Muscle of leg (tissue), 11 donors: ENCODE measurements around the gene GADD45GIP1. TPM values are rescaled to one million over a fixed set of nuclear protein-coding genes. Genes with fewer than 3 reads are reported as not detected.

Experiments
- DNase-seq: peaks from one replicate; pipeline ENCODE4 v3.0.0; 2013
- H3K27ac ChIP-seq: one replicate; pipeline ENCODE4 v1.5.1; 2013; ENCODE audit warnings: mild to moderate bottlenecking, low read length, control low read depth
- H3K27me3 ChIP-seq: one replicate; pipeline ENCODE4 v1.6.1; 2013; ENCODE audit warnings: low read length; ENCODE audit not compliant: control insufficient read depth, insufficient read depth
- H3K36me3 ChIP-seq: one replicate; pipeline ENCODE4 v1.6.1; 2013; ENCODE audit warnings: low read length; ENCODE audit not compliant: control insufficient read depth, insufficient read depth
- H3K4me1 ChIP-seq: one replicate; pipeline ENCODE4 v1.6.1; 2013; ENCODE audit warnings: low read length; ENCODE audit not compliant: control insufficient read depth, insufficient read depth
- H3K4me3 ChIP-seq: one replicate; pipeline ENCODE4 v1.5.1; 2013; ENCODE audit warnings: low read length, control low read depth
- H3K9me3 ChIP-seq: replicated peaks from 2 replicates; pipeline ENCODE4 v1.6.1; 2013; ENCODE audit warnings: low read depth, low read length; ENCODE audit not compliant: control insufficient read depth
- WGBS: methylation state at CpG from one replicate; pipeline ENCODE4 v1.1.5; 2013; ENCODE audit warnings: missing lambda C conversion rate; ENCODE audit not compliant: insufficient coverage; 5-methylcytosine and 5-hydroxymethylcytosine counted together
- polyA plus RNA-seq, 8 donors: library from polyadenylated mRNA; unstranded; fragments of 120-200 nt; gene quantifications; one replicate each; pipeline versions ENCODE4 v1.2.1 to v1.2.3, GENCODE V29; 2013; ENCODE audit warnings: inconsistent platforms in 1 of 8, low replicate concordance in 1 of 8; ENCODE audit not compliant: insufficient read length in 8 of 8, insufficient read depth in 1 of 8
- total RNA-seq: library from RNA; stranded (reverse); fragments of 120-200 nt; gene quantifications from one replicate; pipeline ENCODE4 v1.2.4, GENCODE V29; 2013

The GADD45GIP1 gene
- total and polyA plus RNA-seq, 9 donors, result 24.4 to 63.6 (median 48.1) TPM

DNA sequence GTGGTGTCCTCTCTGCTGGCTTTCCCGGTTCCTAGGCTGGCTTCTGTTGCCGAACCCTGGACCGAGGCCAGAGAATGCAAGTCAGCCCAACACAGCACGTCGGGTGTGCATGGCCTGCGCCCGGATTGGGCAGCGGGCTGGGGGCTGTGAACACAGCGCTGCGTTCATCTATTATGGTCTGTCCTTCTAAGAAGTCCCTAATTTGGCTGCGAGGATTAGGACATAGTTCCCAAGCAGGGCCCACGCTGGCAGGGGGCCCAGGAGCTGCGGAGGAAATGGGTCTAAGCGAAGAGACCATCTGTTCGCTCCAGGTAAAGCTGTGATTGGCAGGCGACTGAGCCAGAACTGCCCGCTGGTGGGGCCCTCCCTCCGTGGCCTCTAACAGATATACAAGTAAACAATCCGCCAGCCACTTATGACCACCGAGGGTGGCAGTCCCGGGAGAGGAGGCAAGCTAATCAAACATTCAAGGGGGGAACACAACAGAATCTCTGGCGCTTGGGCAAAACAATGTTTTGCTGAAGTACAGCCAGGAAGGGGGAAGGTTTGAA lies 43.9 kb downstream of the GADD45GIP1 start:
- peak; percentile 90 for DNase-seq
- peak overlapping the region; percentile 11 for H3K4me3 ChIP-seq
- H3K27ac ChIP-seq, result peak overlapping the region; percentile 93
- 7% methylated on average over 14 of the region's 22 CpGs for WGBS
- no peaks in the 10 kb centered on the region for H3K36me3 ChIP-seq
- no peaks in the 10 kb centered on the region for H3K27me3 ChIP-seq
- peaks cover 31% of the 10 kb centered on the region for H3K4me1 ChIP-seq
- H3K9me3 ChIP-seq, result no peaks in the 10 kb centered on the region

DNA sequence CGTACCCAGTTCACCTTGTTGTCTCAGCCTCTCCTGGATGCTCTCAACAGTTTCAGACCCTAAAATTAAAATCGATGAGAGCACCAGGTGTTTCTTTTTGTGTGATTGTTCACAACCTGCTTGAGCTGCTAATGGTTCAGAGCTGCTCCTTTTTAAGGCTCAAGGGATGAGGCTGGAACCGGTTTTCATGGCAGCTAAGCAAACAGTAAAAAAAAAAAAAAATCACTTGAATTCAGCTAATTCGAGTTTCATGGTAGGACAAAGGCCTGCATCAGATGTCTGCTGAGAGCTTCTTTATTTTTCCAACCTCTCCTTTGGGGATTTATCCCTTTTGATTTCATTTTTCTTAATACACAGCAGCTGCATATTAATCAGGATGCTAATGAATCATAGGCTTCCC lies 44.5 kb downstream of the GADD45GIP1 start:
- H3K27ac ChIP-seq, result peak overlapping the region; percentile 93
- no peaks in the 10 kb centered on the region for H3K36me3 ChIP-seq
- WGBS, result 32% methylated on average over 3 of the region's 4 CpGs
- DNase-seq, result peak; percentile 69
- no peak overlapping the region for H3K4me3 ChIP-seq
- no peaks in the 10 kb centered on the region for H3K9me3 ChIP-seq
- peaks cover 31% of the 10 kb centered on the region for H3K4me1 ChIP-seq
- no peaks in the 10 kb centered on the region for H3K27me3 ChIP-seq

DNA sequence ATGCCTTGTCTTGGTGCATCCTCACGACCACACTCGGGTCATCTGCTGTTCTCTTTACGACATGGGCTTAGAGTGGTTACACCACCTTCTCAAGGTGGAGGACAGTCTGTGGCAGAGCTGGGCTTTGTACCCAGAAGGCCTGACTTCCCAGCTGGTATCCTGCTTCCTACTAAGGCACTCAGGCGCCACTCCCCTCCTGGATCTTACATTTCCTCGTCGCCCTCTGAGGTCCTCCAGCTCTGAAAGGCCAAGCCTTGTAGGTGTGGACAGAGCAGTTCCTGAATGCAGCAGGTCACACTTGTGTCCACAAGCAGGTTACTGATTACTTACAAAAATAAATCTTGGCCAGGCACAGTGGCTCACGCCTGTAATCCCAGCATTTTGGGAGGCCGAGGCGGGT lies 49.9 kb downstream of the GADD45GIP1 start:
- WGBS, result 65% methylated on average over 6 of the region's 9 CpGs
- H3K4me3 ChIP-seq, result no peak overlapping the region

More for the DNA sequence above, 49.9 kb downstream of the GADD45GIP1 start:
- Histone ChIP-seq H3K27me3 (no peaks in the 10 kb centered on the region), H3K36me3 (peaks cover 2% of the 10 kb centered on the region), H3K27ac (no peak overlapping the region), H3K9me3 (no peaks in the 10 kb centered on the region), H3K4me1 (peaks cover 9% of the 10 kb centered on the region)
- no peak for DNase-seq

Other genes starting within 250 kb of the GADD45GIP1 start
- 19.6 TPM for gene TNPO2, start 233.3 kb downstream of the GADD45GIP1 start, total RNA-seq
- gene TNPO2, start 233.3 kb downstream of the GADD45GIP1 start, polyA plus RNA-seq, result 10 to 100 TPM; 45.9 to 68.6 (median 56.5) TPM
- gene TRIR, start 222.5 kb downstream of the GADD45GIP1 start, total RNA-seq, result 208 TPM
- gene TRIR, start 222.5 kb downstream of the GADD45GIP1 start, polyA plus RNA-seq, result 100 to 1,000 TPM; 188 to 237 (median 203) TPM
- 37.6 TPM for gene GET3, start 219.7 kb downstream of the GADD45GIP1 start, total RNA-seq
- gene GET3, start 219.7 kb downstream of the GADD45GIP1 start, polyA plus RNA-seq, result 10 to 100 TPM; 42.8 to 58.7 (median 51.6) TPM
- gene BEST2, start 205.4 kb downstream of the GADD45GIP1 start, total RNA-seq, result not detected
- under 1 TPM in 2 of 8 donors, not detected in 6; 0.13 to 0.16 TPM for gene BEST2, start 205.4 kb downstream of the GADD45GIP1 start, polyA plus RNA-seq
- 19.1 TPM for gene HOOK2, start 181.7 kb downstream of the GADD45GIP1 start, total RNA-seq
- 10 to 100 TPM; 13.1 to 40.8 (median 24.0) TPM for gene HOOK2, start 181.7 kb downstream of the GADD45GIP1 start, polyA plus RNA-seq
- gene JUNB, start 165.7 kb downstream of the GADD45GIP1 start, total RNA-seq, result 39.1 TPM
- gene JUNB, start 165.7 kb downstream of the GADD45GIP1 start, polyA plus RNA-seq, result 100 to 1,000 TPM in 1 of 8 donors, 10 to 100 TPM in 7; 17.8 to 157 (median 66.9) TPM
- gene PRDX2, start 155.4 kb downstream of the GADD45GIP1 start, total RNA-seq, result 191 TPM
- gene PRDX2, start 155.4 kb downstream of the GADD45GIP1 start, polyA plus RNA-seq, result 100 to 1,000 TPM; 143 to 189 (median 171) TPM
- gene THSD8, start 155.2 kb downstream of the GADD45GIP1 start, total RNA-seq, result 5.1 TPM
- gene THSD8, start 155.2 kb downstream of the GADD45GIP1 start, polyA plus RNA-seq, result 1 to 10 TPM in 7 of 8 donors, under 1 TPM in 1; 0.84 to 4.8 (median 2.9) TPM
- 12.6 TPM for gene RNASEH2A, start 150.6 kb downstream of the GADD45GIP1 start, total RNA-seq
- 10 to 100 TPM; 19.4 to 31.5 (median 23.3) TPM for gene RNASEH2A, start 150.6 kb downstream of the GADD45GIP1 start, polyA plus RNA-seq
- gene RTBDN, start 122.6 kb downstream of the GADD45GIP1 start, total RNA-seq, result not detected
- gene RTBDN, start 122.6 kb downstream of the GADD45GIP1 start, polyA plus RNA-seq, result under 1 TPM in 2 of 8 donors, not detected in 6; 0.06 to 0.24 TPM
- 0.09 TPM for gene MAST1, start 118.7 kb downstream of the GADD45GIP1 start, total RNA-seq
- gene MAST1, start 118.7 kb downstream of the GADD45GIP1 start, polyA plus RNA-seq, result under 1 TPM; 0.23 to 0.90 (median 0.61) TPM
- 7.7 TPM for gene DNASE2, start 75.8 kb downstream of the GADD45GIP1 start, total RNA-seq
- gene DNASE2, start 75.8 kb downstream of the GADD45GIP1 start, polyA plus RNA-seq, result 10 to 100 TPM in 5 of 8 donors, 1 to 10 TPM in 3; 5.7 to 12.3 (median 10.1) TPM
- 0.31 TPM for gene KLF1, start 70.0 kb downstream of the GADD45GIP1 start, total RNA-seq
- gene KLF1, start 70.0 kb downstream of the GADD45GIP1 start, polyA plus RNA-seq, result 1 to 10 TPM in 4 of 8 donors, under 1 TPM in 4; 0.32 to 1.5 (median 1.0) TPM
- 16.8 TPM for gene GCDH, start 66.1 kb downstream of the GADD45GIP1 start, total RNA-seq
- 10 to 100 TPM; 20.2 to 43.3 (median 29.3) TPM for gene GCDH, start 66.1 kb downstream of the GADD45GIP1 start, polyA plus RNA-seq
- 0.40 TPM for gene SYCE2, start 37.9 kb downstream of the GADD45GIP1 start, total RNA-seq
- gene SYCE2, start 37.9 kb downstream of the GADD45GIP1 start, polyA plus RNA-seq, result 1 to 10 TPM; 1.5 to 3.4 (median 2.5) TPM
- 32.5 TPM for gene FARSA, start 23.5 kb downstream of the GADD45GIP1 start, total RNA-seq
- 10 to 100 TPM; 38.1 to 48.8 (median 44.7) TPM for gene FARSA, start 23.5 kb downstream of the GADD45GIP1 start, polyA plus RNA-seq
- gene CALR, start 18.6 kb downstream of the GADD45GIP1 start, total RNA-seq, result 401 TPM
- 100 to 1,000 TPM; 380 to 643 (median 446) TPM for gene CALR, start 18.6 kb downstream of the GADD45GIP1 start, polyA plus RNA-seq
- gene RAD23A, start 11.4 kb downstream of the GADD45GIP1 start, total RNA-seq, result 92.7 TPM
- gene RAD23A, start 11.4 kb downstream of the GADD45GIP1 start, polyA plus RNA-seq, result 100 to 1,000 TPM in 7 of 8 donors, 10 to 100 TPM in 1; 98.5 to 136 (median 125) TPM
- 0.04 TPM for gene DAND5, start 12.4 kb upstream of the GADD45GIP1 start, total RNA-seq
- under 1 TPM in 6 of 8 donors, not detected in 2; 0.07 to 0.23 (median 0.18) TPM for gene DAND5, start 12.4 kb upstream of the GADD45GIP1 start, polyA plus RNA-seq
- 38.1 TPM for gene NFIX, start 38.3 kb upstream of the GADD45GIP1 start, total RNA-seq
- gene NFIX, start 38.3 kb upstream of the GADD45GIP1 start, polyA plus RNA-seq, result 100 to 1,000 TPM in 6 of 8 donors, 10 to 100 TPM in 2; 82.6 to 140 (median 113) TPM
- 5.0 TPM for gene LYL1, start 145.6 kb upstream of the GADD45GIP1 start, total RNA-seq
- gene LYL1, start 145.6 kb upstream of the GADD45GIP1 start, polyA plus RNA-seq, result 1 to 10 TPM; 3.7 to 6.7 (median 5.7) TPM
- gene TRMT1, start 159.5 kb upstream of the GADD45GIP1 start, total RNA-seq, result 20.0 TPM
- 10 to 100 TPM; 22.1 to 31.5 (median 27.4) TPM for gene TRMT1, start 159.5 kb upstream of the GADD45GIP1 start, polyA plus RNA-seq
- 12.9 TPM for gene NACC1, start 161.0 kb upstream of the GADD45GIP1 start, total RNA-seq
- 10 to 100 TPM; 16.6 to 23.4 (median 19.9) TPM for gene NACC1, start 161.0 kb upstream of the GADD45GIP1 start, polyA plus RNA-seq
- 33.6 TPM for gene STX10, start 193.2 kb upstream of the GADD45GIP1 start, total RNA-seq
- gene STX10, start 193.2 kb upstream of the GADD45GIP1 start, polyA plus RNA-seq, result 10 to 100 TPM; 38.0 to 54.5 (median 47.8) TPM
- gene IER2, start 193.2 kb upstream of the GADD45GIP1 start, total RNA-seq, result 18.2 TPM
- 100 to 1,000 TPM in 2 of 8 donors, 10 to 100 TPM in 6; 38.7 to 161 (median 93.3) TPM for gene IER2, start 193.2 kb upstream of the GADD45GIP1 start, polyA plus RNA-seq